Neural cell (in vitro differentiated cells): ENCODE results near the gene PIGC.

Source experiments
- CTCF ChIP-seq: fragments of 450-650 bp; IDR thresholded peaks from 2 replicates; pipeline ENCODE4 v1.5.1; 2014; ENCODE audit warnings: antibody characterized with exemption, mild to moderate bottlenecking, moderate library complexity; ENCODE audit not compliant: poor library complexity, severe bottlenecking
- EP300 ChIP-seq: fragments of 450-650 bp; conservative IDR thresholded peaks from 2 replicates; pipeline ENCODE4 v1.6.1; 2014; ENCODE audit warnings: antibody characterized with exemption, mild to moderate bottlenecking, moderate library complexity; ENCODE audit not compliant: poor library complexity, severe bottlenecking
- EZH2 ChIP-seq: fragments of 200-600, 300-800 bp; shearing (Covaris generic), sonication (generic); IDR thresholded peaks from 2 replicates; pipeline ENCODE4 v1.6.1; 2014; ENCODE audit warnings: antibody characterized with exemption, low read length, borderline replicate concordance, mild to moderate bottlenecking; ENCODE audit not compliant: insufficient read depth, poor library complexity, severe bottlenecking
- MXI1 ChIP-seq: fragments of 450-650 bp; conservative IDR thresholded peaks from 2 replicates; pipeline ENCODE4 v1.6.1; 2014; ENCODE audit warnings: antibody characterized with exemption, mild to moderate bottlenecking; ENCODE audit not compliant: poor library complexity, severe bottlenecking
- POLR2AphosphoS5 ChIP-seq: IDR thresholded peaks from 2 replicates; pipeline ENCODE4 v1.6.1; 2012
- RAD21 ChIP-seq: fragments of 450-650 bp; conservative IDR thresholded peaks from 2 replicates; pipeline ENCODE4 v1.6.1; 2014; ENCODE audit warnings: antibody characterized with exemption, mild to moderate bottlenecking, moderate library complexity
- REST ChIP-seq: IDR thresholded peaks from 2 replicates; pipeline ENCODE4 v1.6.1; 2012; ENCODE audit warnings: borderline replicate concordance
- SMC3 ChIP-seq: fragments of 450-650 bp; conservative IDR thresholded peaks from 2 replicates; pipeline ENCODE4 v1.6.1; 2014; ENCODE audit warnings: antibody characterized with exemption, mild to moderate bottlenecking, moderate library complexity; ENCODE audit not compliant: poor library complexity
- TAF1 ChIP-seq: IDR thresholded peaks from 2 replicates; pipeline ENCODE4 v1.6.1; 2012; ENCODE audit warnings: low read depth

GRCh38 chr1:172431204-172431603, 12.7 kb downstream of the PIGC start:
- TF ChIP-seq POLR2AphosphoS5 (no peak), EZH2 (no peak), CTCF (no peak), REST (no peak), EP300 (no peak), RAD21 (no peak), MXI1 (no peak), TAF1 (no peak), SMC3 (no peak)
